H1 (cell line): ENCODE data around the gene LARP1. TPM values are rescaled to one million over a fixed set of nuclear protein-coding genes. Genes with fewer than 3 reads are reported as not detected.

Experiments used
- ATF2 ChIP-seq: IDR thresholded peaks from 2 replicates; pipeline ENCODE4 v1.6.1; 2012; ENCODE audit warnings: low read length, inconsistent platforms
- CEBPB ChIP-seq: IDR thresholded peaks from 2 replicates; pipeline ENCODE4 v1.6.1; 2012; ENCODE audit warnings: low read depth, low read length
- CTCF ChIP-seq, 3 experiments: IDR thresholded peaks; 1 replicate in 2 of 3; 2 replicates in 1 of 3; pipeline versions ENCODE4 v1.5.1 to v1.6.1; 2011; ENCODE audit warnings: low read length in 3 of 3, mild to moderate bottlenecking in 3 of 3, inconsistent platforms in 2 of 3, low read depth in 1 of 3, moderate library complexity in 1 of 3; ENCODE audit not compliant: insufficient read depth in 1 of 3; ENCODE audit errors: control extremely low read depth in 1 of 3
- E2F6 ChIP-seq: IDR thresholded peaks from 2 replicates; pipeline ENCODE4 v1.6.1; 2012; ENCODE audit warnings: inconsistent platforms
- EZH2 ChIP-seq: fragments of 200-600 bp; sonication (generic); IDR thresholded peaks from 2 replicates; pipeline ENCODE4 v1.7.1; 2012; ENCODE audit warnings: low read depth, mild to moderate bottlenecking, moderate library complexity, low read length, inconsistent platforms; ENCODE audit not compliant: severe bottlenecking
- FOSL1 ChIP-seq: IDR thresholded peaks from 2 replicates; pipeline ENCODE4 v1.6.1; 2011; ENCODE audit warnings: mild to moderate bottlenecking, low read depth, low read length, moderate library complexity; ENCODE audit not compliant: insufficient read depth
- GTF2F1 ChIP-seq: IDR thresholded peaks from 2 replicates; pipeline ENCODE4 v1.6.1; 2012; ENCODE audit warnings: low read depth, low read length, improper control_type of control experiment, borderline replicate concordance
- JUN ChIP-seq: IDR thresholded peaks from 2 replicates; pipeline ENCODE4 v1.6.1; 2011; ENCODE audit warnings: low read depth, mild to moderate bottlenecking, improper control_type of control experiment, low read length
- KDM5A ChIP-seq: fragments of 200-600 bp; IDR thresholded peaks from 2 replicates; pipeline ENCODE4 v1.7.1; 2012; ENCODE audit warnings: mild to moderate bottlenecking, low read length, inconsistent platforms, mixed read lengths
- MAX ChIP-seq: IDR thresholded peaks from 2 replicates; pipeline ENCODE4 v1.6.1; 2012; ENCODE audit warnings: inconsistent platforms
- POLR2A ChIP-seq, 2 experiments: IDR thresholded peaks; 1 replicate in 1 of 2; 2 replicates in 1 of 2; pipeline ENCODE4 v1.6.1; 2011; ENCODE audit warnings: low read depth in 2 of 2, low read length in 2 of 2, mild to moderate bottlenecking in 2 of 2; ENCODE audit errors: control extremely low read depth in 1 of 2
- POU5F1 ChIP-seq: IDR thresholded peaks from 2 replicates; pipeline ENCODE4 v1.6.1; 2011; ENCODE audit warnings: low read depth, mild to moderate bottlenecking, low read length, moderate library complexity
- SIX5 ChIP-seq: IDR thresholded peaks from 2 replicates; pipeline ENCODE4 v1.6.1; 2011; ENCODE audit warnings: mild to moderate bottlenecking, low read depth, low read length
- SP2 ChIP-seq: IDR thresholded peaks from 2 replicates; pipeline ENCODE4 v1.6.1; 2012; ENCODE audit warnings: mild to moderate bottlenecking, low read length, inconsistent platforms
- TBP ChIP-seq: IDR thresholded peaks from 2 replicates; pipeline ENCODE4 v1.6.1; 2011; ENCODE audit warnings: low read depth, low read length, improper control_type of control experiment
- TCF12 ChIP-seq: IDR thresholded peaks from 2 replicates; pipeline ENCODE4 v1.6.1; 2011; ENCODE audit warnings: low read depth, mild to moderate bottlenecking, low read length
- USF2 ChIP-seq: IDR thresholded peaks from 2 replicates; pipeline ENCODE4 v1.6.1; 2011; ENCODE audit warnings: low read length, improper control_type of control experiment
- polyA plus RNA-seq, 7 experiments: library from polyadenylated mRNA; depleted of rRNA in 3 of 7; stranded (reverse) in 5 of 7; unstranded in 2 of 7; fragments of >200 nt in 5 of 7; fragments of 200-250 nt in 2 of 7; gene quantifications; 1 replicate in 5 of 7; 2 replicates in 1 of 7; 4 replicates in 1 of 7; pipeline versions ENCODE4 v1.2.1 to v1.2.3, GENCODE V29; 2011 to 2013; ENCODE audit warnings: missing spikeins in 2 of 7, mixed read lengths in 2 of 7
- total RNA-seq: library from RNA; stranded (reverse); fragmentation: NEBNext Ultra II Directional; extraction: Animal tissue kit (Norgen Biotek cat#: 25700); gene quantifications from 2 replicates; pipeline ENCODE4 v1.2.1, GENCODE V29; 2021

The LARP1 gene
- total and polyA plus RNA-seq, 2 of the 8 experiments (the other 6 are each of a cell fraction or from before 2014, with no cell fraction given), result 106 to 422 TPM

GRCh38 chr5:154712518-154713437, 42.4 kb upstream of the LARP1 start (continued):
- TF ChIP-seq USF2 (no peak), TCF12 (peak; percentile 95), FOSL1 (no peak), POLR2A (IDR thresholded peaks at IDR 0.05; ENCODE audit: control extremely low read depth in 1 of 2, low read depth in 2 of 2, low read length in 2 of 2) (peak in 1 of 2 experiments; percentile 62; a peak in 2 of 3 replicates), GTF2F1 (no peak), CTCF (IDR thresholded peaks at IDR 0.05; ENCODE audit: control extremely low read depth in 1 of 3, insufficient read depth in 1 of 3, low read depth in 1 of 3, low read length in 3 of 3) (no peak), ATF2 (no peak), MAX (no peak; the same call in 1 of the 2 replicates), E2F6 (no peak), POU5F1 (no peak), EZH2 (no peak), TBP (peak; percentile 51; the same call in 1 of the 2 replicates), CEBPB (no peak), JUN (no peak), SIX5 (no peak), KDM5A (no peak), SP2 (no peak)
